Hippocampal formation (tissue), 2 donors: Measurements from ENCODE around the gene RNASE2.
"Not testable (repeated sequence)": the region's sequence is repeated elsewhere in the genome, so short reads cannot be mapped to it uniquely, and the experiment has no call there.

ENCODE experiments used
- DNase-seq, 2 donors: peaks; one replicate each; lab custom pipeline; 2025; lab: John Stamatoyannopoulos, UW

Gene RNASE2

DNA sequence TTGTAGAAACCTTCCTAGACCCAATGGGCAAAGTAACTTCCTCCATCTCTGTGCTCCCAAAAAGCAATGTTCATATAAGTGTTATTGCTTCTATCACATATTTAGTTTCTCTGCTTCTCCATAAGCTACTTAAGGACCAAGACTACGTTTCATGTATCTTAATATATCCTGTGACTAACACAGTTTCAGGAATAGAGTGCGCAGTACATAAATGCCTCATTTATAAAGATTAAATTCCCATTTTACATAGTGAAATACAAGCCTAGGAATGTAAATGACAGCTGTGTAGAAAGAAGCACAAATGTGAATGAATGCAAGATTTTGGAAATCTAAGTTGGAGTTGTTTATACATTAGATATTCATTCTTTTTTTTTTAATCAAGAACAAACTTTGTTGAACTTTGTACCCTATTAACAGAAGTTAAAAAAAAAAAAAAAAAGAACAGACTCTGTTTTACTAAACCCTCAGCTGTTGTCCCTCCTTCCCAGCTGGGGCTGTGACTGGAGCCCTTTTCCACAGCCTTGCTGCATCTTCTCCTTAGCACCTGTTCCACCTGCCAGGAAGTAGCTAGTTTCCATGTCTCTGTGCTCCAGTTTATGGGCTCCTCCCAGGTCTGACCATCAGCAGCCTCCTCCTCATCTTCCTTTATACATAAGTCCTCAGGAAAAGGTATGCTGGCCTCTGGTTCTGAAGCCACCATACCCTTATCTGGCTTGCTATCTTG is 27.5 kb downstream of the RNASE2 start:
- no peak for DNase-seq

DNA sequence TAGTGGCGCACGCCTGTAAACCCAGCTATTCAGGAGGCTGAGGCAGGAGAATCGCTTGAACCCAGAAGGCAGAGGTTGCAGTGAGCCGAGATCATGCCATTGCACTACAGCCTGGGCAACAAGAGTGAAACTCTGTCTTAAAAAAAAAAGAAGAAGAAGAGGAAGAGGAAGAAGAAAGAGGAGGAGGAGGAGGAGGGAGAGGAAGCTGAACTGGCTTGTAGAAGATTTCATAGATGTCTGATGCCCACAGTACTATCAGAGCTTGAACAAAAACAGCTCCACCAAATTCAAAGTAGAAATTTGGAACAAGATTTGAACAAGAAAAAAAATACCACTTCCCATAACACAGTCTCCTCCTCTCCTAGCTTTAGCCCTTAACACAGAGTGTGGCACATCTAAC is 30.4 kb downstream of the RNASE2 start:
- not testable (repeated sequence) for DNase-seq

DNA sequence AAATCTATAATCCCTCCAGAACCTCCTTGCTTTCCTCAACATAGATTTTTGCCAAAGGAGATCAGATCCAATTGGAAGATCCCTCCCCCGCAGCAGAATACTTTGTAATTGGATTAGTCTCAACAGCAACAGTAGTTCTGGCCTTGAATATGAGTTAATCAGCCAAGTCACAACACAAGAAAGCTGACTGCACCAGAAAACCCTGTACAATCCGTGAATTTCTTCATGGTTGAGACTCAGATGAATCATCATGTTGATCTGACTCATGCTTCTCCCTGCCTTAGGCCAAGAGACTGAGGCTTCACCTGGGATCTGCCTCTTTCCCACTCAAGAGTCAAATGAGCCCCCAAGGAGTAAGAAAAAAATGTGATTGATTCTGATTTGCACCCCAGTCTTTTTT is 31.5 kb downstream of the RNASE2 start:
- DNase-seq: no peak

DNA sequence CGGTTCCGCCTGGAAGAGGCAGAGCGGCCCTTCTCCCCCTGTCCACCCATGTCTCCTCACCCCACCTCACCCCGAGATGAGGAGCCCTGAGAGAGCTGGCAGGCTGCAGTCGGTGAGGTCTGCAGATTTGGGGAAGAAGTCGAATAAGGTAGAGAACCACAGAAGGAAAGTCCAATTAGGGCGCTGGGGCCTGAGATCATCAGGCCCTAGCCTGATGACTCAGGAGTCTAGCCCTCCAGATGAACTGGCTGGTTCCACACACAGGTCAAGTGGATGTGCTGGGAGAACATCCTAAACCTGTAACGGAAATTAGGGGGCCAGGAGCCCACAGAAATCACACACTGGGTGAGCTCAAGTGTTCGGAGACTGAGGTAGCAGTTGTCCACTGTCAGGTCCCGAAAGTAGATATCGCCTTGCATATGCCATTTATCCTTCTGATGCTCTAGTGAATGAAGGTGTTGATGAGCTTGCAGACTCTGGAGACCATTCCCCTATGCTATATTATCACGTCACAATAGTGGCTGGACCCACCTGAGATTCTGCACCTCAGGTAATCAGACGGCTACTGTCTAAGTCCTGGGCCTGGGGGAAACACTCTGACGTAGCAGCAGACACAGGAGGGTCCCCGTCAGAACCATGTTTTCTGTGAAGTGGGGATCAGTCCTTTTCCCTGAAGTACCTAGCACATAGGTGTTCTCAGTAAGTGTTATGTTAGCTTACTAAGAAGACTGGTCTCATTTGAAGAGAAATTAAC is 33.6 kb downstream of the RNASE2 start:
- DNase-seq: no peak

DNA sequence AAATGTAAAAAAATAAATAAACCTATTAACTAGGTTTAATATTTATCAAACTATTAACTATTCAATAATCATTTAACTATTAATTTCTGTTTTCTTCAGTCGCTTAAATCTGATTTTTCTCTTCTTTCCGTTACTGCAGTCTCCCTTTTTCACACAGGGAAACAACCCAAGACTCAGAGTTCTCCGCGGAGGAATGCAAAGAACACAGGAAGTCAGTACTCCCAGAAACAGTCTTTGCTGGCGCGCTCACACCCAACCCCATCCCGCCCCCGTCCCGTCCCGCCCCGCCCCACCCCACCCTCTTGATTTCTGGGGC is 34.1 kb downstream of the RNASE2 start:
- DNase-seq: no peak

DNA sequence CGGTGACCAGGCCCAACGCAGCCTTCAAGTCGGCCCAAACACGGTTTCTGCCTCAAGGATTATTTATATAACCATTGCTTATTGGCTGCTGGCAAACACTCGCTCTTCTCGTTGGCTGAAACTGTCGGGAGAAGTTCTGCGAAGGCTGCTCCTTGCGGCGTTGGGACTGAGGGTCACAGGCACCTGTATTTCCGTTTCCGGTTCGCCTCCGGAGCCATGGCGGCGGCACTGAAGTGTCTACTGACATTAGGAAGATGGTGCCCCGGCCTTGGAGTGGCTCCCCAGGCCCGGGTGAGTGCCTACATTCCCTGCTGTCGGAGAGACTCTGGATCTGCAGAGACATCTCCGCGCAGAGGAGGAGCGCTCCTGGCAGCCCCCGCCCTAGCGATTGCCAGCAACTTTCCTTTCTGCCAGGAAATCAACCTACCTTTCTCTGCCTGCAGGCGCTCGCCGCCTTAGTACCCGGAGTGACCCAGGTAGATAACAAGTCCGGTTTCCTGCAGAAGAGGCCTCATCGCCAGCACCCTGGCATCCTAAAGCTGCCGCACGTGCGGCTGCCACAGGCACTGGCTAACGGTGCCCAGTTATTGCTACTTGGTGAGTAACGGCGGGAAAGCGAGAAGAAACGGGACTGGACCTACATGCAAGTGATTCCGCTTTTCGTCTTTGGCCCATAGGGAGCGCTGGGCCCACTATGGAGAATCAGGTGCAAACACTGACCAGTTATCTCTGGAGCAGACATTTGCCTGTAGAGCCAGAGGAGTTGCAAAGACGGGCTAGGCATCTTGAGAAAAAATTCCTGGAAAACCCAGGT is 34.7 kb downstream of the RNASE2 start, which contains the start of gene METTL17:
TSS of gene METTL17 (plus strand) at position 194 of the 814 bp plus-strand sequence. CDS start at position 217, 23 bp downstream.
- peak; percentile 83 to 95 for DNase-seq

DNA sequence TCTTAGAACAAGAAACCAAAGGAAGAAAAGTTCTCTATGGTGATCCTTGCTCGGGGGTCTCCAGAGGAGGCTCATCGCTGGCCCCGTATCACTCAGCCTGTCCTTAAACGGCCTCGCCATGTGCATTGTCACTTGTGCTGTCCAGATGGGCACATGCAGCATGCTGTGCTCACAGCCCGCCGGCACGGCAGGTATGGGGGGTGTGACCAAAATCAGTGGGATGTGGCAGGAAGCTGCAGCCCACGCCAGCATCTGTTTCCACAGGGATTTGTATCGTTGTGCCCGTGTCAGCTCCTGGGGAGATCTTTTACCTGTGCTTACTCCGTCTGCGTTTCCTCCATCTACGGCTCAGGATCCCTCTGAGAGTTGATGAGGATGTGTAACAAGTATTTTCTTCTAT is 41.2 kb downstream of the RNASE2 start:
- no peak for DNase-seq

DNA sequence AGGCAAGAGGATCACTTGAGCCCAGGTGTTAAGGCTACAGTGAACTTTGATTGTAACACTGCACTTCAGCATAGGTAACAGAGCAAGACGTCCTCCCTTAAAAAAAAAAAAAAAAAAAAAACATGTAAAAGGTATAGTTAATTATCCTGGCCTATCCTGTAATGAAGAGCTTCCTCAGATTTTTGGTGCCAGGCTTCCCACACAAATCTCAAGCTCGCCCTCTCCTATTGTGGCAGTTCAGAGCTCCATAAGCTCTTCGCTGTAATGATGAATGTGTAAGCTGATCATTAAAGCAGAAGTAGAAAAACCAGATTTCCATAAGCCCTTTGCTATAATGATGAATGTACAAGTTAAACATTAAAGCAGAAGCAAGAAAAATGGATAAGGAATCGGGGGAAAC is 41.8 kb downstream of the RNASE2 start:
- no peak for DNase-seq

DNA sequence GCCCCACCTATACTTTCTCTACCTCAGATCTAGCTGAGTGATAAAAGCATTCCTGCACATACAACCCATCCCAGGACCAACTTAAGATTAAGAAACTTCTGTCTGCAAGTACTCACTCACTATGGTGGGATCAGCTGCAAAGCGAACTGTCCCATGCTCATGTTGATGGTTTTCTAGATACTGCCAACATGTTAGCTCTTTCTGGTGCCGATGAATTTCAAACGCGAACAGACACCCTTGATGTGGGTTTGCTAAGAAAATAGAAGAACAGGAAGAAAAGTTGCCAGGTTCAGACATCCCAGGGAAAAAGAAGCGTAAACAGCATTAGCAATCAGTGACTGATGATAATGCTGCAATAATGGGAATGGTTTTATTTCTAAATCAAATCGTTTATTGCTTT is 42.3 kb downstream of the RNASE2 start:
- no peak for DNase-seq

DNA sequence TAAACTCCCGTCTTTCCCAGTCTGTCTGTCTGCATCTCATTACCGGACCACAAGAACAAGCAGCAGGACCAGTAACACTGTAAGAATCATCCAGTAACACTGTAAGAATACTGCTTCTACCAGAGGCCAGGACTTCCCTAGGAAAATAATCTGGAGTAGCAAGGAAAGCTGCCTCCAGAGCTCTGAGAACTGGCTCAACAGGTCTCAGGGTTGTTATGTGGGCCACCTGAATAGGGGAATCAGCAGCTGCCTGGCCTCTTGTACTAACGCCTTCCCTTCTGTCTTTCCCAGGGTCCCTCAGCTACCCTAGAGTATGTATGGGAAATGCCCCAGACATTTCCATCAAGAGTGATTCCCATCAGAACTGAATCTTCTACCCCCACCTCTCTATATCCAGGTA is 42.9 kb downstream of the RNASE2 start:
- DNase-seq: no peak

DNA sequence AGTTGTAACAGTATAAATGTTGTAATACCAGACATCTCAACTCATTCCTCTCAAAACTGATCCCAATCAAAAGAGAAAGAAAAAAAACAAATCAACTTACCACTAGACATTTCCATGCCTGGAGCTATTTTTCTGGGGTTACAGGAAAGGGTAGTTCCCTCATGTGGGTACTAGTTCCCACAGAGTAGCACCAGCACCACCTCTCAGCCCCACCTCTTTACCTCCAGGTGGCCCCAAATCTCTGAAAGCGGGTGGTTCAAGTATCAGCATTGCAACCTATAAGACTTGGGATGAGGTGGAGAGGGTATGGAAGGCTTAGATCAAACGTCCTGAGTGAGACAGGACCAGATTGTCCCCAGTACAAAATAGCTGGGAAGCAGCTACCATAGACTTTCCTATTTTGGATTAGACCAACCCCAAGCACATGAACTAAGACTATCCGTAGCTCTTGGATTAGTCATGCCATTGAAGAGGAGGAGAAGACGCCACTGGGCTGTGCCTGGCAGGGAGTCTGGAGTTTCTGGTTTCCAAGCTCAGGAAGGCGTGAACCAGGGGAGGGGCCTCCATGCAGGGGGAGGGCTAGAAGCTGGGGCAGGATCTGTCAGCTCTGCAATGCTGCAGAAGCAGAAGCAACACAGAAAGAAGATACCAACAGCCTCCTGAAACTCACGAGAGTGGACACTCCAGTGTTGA is 43.5 kb downstream of the RNASE2 start, which contains the start of gene SLC39A2:
TSS of gene SLC39A2 (plus strand) at position 620 of the 693 bp plus-strand sequence. CDS start 154 bp downstream, outside the sequence.
- no peak for DNase-seq

DNA sequence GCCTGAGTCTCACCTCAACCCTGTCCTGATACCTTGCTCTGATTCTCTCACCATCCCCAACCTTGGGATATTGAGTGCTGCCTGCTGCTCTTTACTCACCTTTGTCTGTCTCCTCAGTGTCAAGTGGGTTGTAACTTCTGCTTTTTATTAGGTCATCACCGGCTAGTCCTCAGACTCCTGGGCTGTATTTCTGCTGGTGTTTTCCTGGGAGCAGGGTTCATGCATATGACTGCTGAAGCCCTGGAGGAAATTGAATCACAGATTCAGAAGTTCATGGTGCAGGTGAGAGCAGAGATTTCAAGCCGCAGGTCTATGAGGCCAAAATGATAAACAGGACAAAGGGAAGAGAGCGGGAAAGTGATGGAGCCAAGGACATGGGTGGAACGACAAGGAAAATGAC is 44.3 kb downstream of the RNASE2 start:
- DNase-seq: no peak

DNA sequence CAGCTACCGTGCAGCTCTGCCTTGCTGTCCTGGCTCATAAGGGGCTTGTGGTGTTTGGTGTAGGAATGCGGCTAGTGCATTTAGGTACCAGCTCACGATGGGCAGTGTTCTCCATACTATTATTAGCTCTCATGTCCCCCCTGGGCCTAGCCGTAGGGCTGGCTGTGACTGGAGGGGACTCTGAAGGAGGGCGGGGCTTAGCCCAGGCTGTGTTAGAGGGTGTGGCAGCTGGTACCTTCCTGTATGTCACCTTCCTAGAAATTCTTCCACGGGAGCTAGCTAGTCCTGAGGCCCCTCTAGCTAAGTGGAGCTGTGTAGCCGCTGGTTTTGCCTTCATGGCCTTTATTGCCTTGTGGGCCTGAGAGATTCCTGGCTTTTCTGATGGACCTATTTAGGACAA is 45.9 kb downstream of the RNASE2 start:
- DNase-seq: no peak

DNA sequence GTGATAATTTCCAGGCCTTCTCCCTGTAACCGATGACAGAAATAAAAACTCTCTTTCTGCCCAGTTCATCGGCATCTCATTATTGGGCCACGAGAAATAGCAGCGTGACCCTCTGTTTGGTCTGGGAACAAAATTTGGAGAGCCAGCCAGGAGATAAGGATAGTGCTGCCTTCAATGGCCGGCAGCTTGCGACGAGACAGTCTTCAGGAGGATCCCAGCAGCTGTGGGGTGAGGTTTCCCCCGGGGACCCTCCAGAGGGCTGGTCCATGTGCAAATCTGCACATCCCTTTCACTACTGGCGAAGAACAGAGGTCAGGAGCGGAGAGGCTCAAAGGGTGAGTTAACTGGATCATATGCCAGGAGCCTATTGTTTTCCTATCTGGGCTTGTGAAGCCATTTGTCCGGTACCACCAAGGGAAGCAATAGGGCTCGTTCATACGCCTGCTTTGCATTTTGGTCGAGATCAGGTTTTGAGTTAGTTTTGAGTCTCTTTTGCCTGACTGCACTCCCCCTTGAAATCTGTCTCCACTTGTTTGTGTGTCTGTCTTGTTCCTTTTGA is 48.6 kb downstream of the RNASE2 start:
- no peak for DNase-seq
